T-cell (primary cell): ENCODE results near the gene COQ2. TPM values are rescaled to one million over a fixed set of nuclear protein-coding genes. Genes with fewer than 3 reads are reported as not detected.

Source experiments
- ATAC-seq, 4 experiments: fragments of 200-7000 bp in 3 of 4; fragments of 150-1000 bp in 1 of 4; cut with Tn5 transposase; replicated peaks in 1 of 4; 1 replicate in 3 of 4; 2 replicates in 1 of 4; pipeline ENCODE4 v1.10.0; 2021; ENCODE audit warnings: moderate library complexity in 3 of 4, mild to moderate bottlenecking in 2 of 4, moderate number of reproducible peaks in 1 of 4
- CTCF ChIA-PET, 2 donors: fragments of 300-600 bp; sonication (Branson Sonifier 250); formaldehyde crosslinking; loops; one replicate each; lab custom pipeline; 2022; ENCODE audit warnings: antibody characterized with exemption in 2 of 2; lab: Charles Lee
- POLR2A ChIA-PET, 2 donors: fragments of 300-600 bp; sonication (Branson Sonifier 250); formaldehyde crosslinking; loops; one replicate each; lab custom pipeline; 2022; ENCODE audit warnings: antibody characterized with exemption in 2 of 2; lab: Charles Lee
- DNase-seq, 35 experiments: peaks; one replicate each; pipeline versions ENCODE4 v3.0.0 to v3.0.0-alpha.2; 2013 to 2023
- H3K27ac ChIP-seq: one replicate; pipeline ENCODE4 v1.5.1; 2013; ENCODE audit warnings: low read length
- H3K27me3 ChIP-seq, 2 experiments: replicated peaks in 1 of 2; 1 replicate in 1 of 2; 2 replicates in 1 of 2; pipeline versions ENCODE4 v1.6.1 to v1.7.0; 2013; ENCODE audit warnings: low read length in 1 of 2, mixed read lengths in 1 of 2; ENCODE audit not compliant: control insufficient read depth in 2 of 2, insufficient read depth in 2 of 2; ENCODE audit errors: extremely low read depth in 1 of 2
- H3K36me3 ChIP-seq, 2 donors: 1 replicate in 1 of 2; 2 replicates in 1 of 2; pipeline versions ENCODE4 v1.6.1 to v1.7.0; 2013; ENCODE audit warnings: low read length in 1 of 2; ENCODE audit not compliant: control insufficient read depth in 2 of 2, insufficient read depth in 1 of 2; ENCODE audit errors: extremely low read depth in 1 of 2
- H3K4me1 ChIP-seq, 2 experiments: 1 replicate in 1 of 2; 2 replicates in 1 of 2; pipeline versions ENCODE4 v1.6.1 to v1.7.0; 2013; ENCODE audit warnings: low read length in 2 of 2, mixed read lengths in 1 of 2; ENCODE audit not compliant: insufficient read depth in 2 of 2, control insufficient read depth in 1 of 2; ENCODE audit errors: extremely low read depth in 1 of 2
- H3K4me3 ChIP-seq, 2 donors: 1 replicate in 1 of 2; 2 replicates in 1 of 2; pipeline versions ENCODE4 v1.5.1 to v1.7.0; 2013; ENCODE audit warnings: mild to moderate bottlenecking in 2 of 2, low read length in 1 of 2, moderate library complexity in 1 of 2; ENCODE audit not compliant: control insufficient read depth in 1 of 2; ENCODE audit errors: extremely low read depth in 1 of 2
- H3K9me3 ChIP-seq: 2 replicates; pipeline ENCODE4 v1.7.0; 2013
- H3K27ac Mint-ChIP-seq, 2 donors: one replicate each; pipeline ENCODE4 v1.8.0; 2020 to 2021; ENCODE audit warnings: mild to moderate bottlenecking in 2 of 2, mixed read lengths in 2 of 2
- H3K27me3 Mint-ChIP-seq, 2 donors: one replicate each; pipeline ENCODE4 v1.8.0; 2021 to 2022; ENCODE audit warnings: mixed read lengths in 2 of 2
- H3K36me3 Mint-ChIP-seq: one replicate; pipeline ENCODE4 v1.8.0; 2021; ENCODE audit warnings: mixed read lengths
- H3K4me1 Mint-ChIP-seq, 3 donors: one replicate each; pipeline ENCODE4 v1.8.0; 2020 to 2022; ENCODE audit warnings: mixed read lengths in 3 of 3, mild to moderate bottlenecking in 1 of 3
- H3K4me3 Mint-ChIP-seq, 3 donors: one replicate each; pipeline ENCODE4 v1.8.0; 2020 to 2022; ENCODE audit warnings: mild to moderate bottlenecking in 3 of 3, mixed read lengths in 3 of 3, moderate library complexity in 3 of 3
- H3K9me3 Mint-ChIP-seq, 3 donors: one replicate each; pipeline ENCODE4 v1.8.0; 2020 to 2022; ENCODE audit warnings: mixed read lengths in 3 of 3
- WGBS: methylation state at CpG from one replicate; pipeline ENCODE4 v1.1.5; 2013; ENCODE audit warnings: missing lambda C conversion rate; ENCODE audit not compliant: insufficient coverage; 5-methylcytosine and 5-hydroxymethylcytosine counted together
- total RNA-seq, 35 experiments: library from RNA in 6 of 35; stranded (reverse) in 6 of 35; fragments of 120-200 nt in 1 of 35; gene quantifications; one replicate each; pipeline versions ENCODE4 v1.2.1 to v1.2.4 and lab custom pipeline; 2013 to 2026

Gene COQ2
- total RNA-seq, 5 donors from 2014 or later (not counting 1 experiment from before 2014, with no cell fraction given) = 4.7 to 9.7 (median 6.2) TPM

GRCh38 chr4:83230928-83231327 is 53.7 kb downstream of the COQ2 start:
- peak overlapping the region in 1 of 3 donors; percentile 13 for H3K4me3 Mint-ChIP-seq
- H3K27me3 Mint-ChIP-seq = no peaks in the 10 kb centered on the region
- POLR2A ChIA-PET = no interaction called here
- H3K36me3 Mint-ChIP-seq = no peaks in the 10 kb centered on the region
- Histone ChIP-seq H3K27me3 (no peaks in the 10 kb centered on the region), H3K36me3 (no peaks in the 10 kb centered on the region), H3K27ac (no peak overlapping the region), H3K4me1 (peaks cover 18 to 25% of the 10 kb centered on the region in 2 experiments), H3K9me3 (no peaks in the 10 kb centered on the region), H3K4me3 (no peak overlapping the region)
- WGBS = no CpG with 5 or more reads among the region's 3 CpGs
- peaks cover 41 to 45% (median 43%) of the 10 kb centered on the region in 3 donors for H3K4me1 Mint-ChIP-seq
- CTCF ChIA-PET = no interaction called here
- DNase-seq (no peak), ATAC-seq (no peak)
- H3K9me3 Mint-ChIP-seq = no peaks in the 10 kb centered on the region
- H3K27ac Mint-ChIP-seq = peak overlapping the region in 1 of 2 donors; percentile 63

- H3K4me3 ChIP-seq = no peak overlapping the region
- no peak overlapping the region for H3K4me3 Mint-ChIP-seq
- DNase-seq = no peak
- H3K27me3 Mint-ChIP-seq = no peaks in the 10 kb centered on the region
- H3K4me1 Mint-ChIP-seq = peaks cover 34 to 41% (median 37%) of the 10 kb centered on the region in 3 donors
- H3K27me3 ChIP-seq = no peaks in the 10 kb centered on the region
- no peaks in the 10 kb centered on the region for H3K9me3 ChIP-seq
- no peak overlapping the region for H3K27ac Mint-ChIP-seq
- H3K9me3 Mint-ChIP-seq = no peaks in the 10 kb centered on the region
- WGBS = 100% methylated on average over 2 of the region's 3 CpGs
- no peaks in the 10 kb centered on the region for H3K36me3 Mint-ChIP-seq
- no peak for ATAC-seq
- peaks cover 14 to 18% of the 10 kb centered on the region in 2 experiments for H3K4me1 ChIP-seq
- CTCF ChIA-PET = interaction anchor here in 1 of 2 donors (1.0 to 1.2 kb wide), 2 partner anchors 17 to 120 kb away, joined by 3 read pairs; no protein-coding TSS in a partner anchor
- no peaks in the 10 kb centered on the region for H3K36me3 ChIP-seq
- no peak overlapping the region for H3K27ac ChIP-seq
- POLR2A ChIA-PET = no interaction called here
Measured at GRCh38 chr4:83229791-83230190, 54.8 kb downstream of the COQ2 start.

GRCh38 chr4:83228231-83228630 is 56.4 kb downstream of the COQ2 start:
- Histone ChIP-seq H3K4me1 (peaks cover 12 to 22% of the 10 kb centered on the region in 2 experiments), H3K27me3 (no peaks in the 10 kb centered on the region), H3K36me3 (no peaks in the 10 kb centered on the region), H3K4me3 (no peak overlapping the region), H3K9me3 (no peaks in the 10 kb centered on the region), H3K27ac (no peak overlapping the region)
- Mint-ChIP-seq H3K27me3 (no peaks in the 10 kb centered on the region), H3K36me3 (no peaks in the 10 kb centered on the region), H3K27ac (no peak overlapping the region), H3K4me1 (peaks cover 40 to 48% (median 42%) of the 10 kb centered on the region in 3 donors), H3K4me3 (no peak overlapping the region), H3K9me3 (no peaks in the 10 kb centered on the region)
- ChIA-PET CTCF (no interaction called here), POLR2A (no interaction called here)
- ATAC-seq = no peak
- no peak for DNase-seq
- WGBS = no CpG with 5 or more reads among the region's 1 CpG

- Histone ChIP-seq H3K4me3 (no peak overlapping the region), H3K27me3 (no peaks in the 10 kb centered on the region), H3K36me3 (no peaks in the 10 kb centered on the region), H3K4me1 (peaks cover 10 to 18% of the 10 kb centered on the region in 2 experiments), H3K9me3 (no peaks in the 10 kb centered on the region), H3K27ac (no peak overlapping the region)
- CTCF ChIA-PET = no interaction called here
- WGBS = no CpG with 5 or more reads among the region's 6 CpGs
- Mint-ChIP-seq H3K4me3 (no peak overlapping the region), H3K36me3 (no peaks in the 10 kb centered on the region), H3K27me3 (no peaks in the 10 kb centered on the region), H3K9me3 (no peaks in the 10 kb centered on the region), H3K27ac (peak overlapping the region in 1 of 2 donors; percentile 16), H3K4me1 (peaks cover 33 to 50% (median 33%) of the 10 kb centered on the region in 3 donors)
- POLR2A ChIA-PET = interaction anchor here in 1 of 2 donors (0.6 kb wide), 1 partner anchor 9 kb away, joined by 4 read pairs; no protein-coding TSS in a partner anchor
- ATAC-seq (no peak), DNase-seq (no peak)
Measured at GRCh38 chr4:83224502-83225197, 59.9 kb downstream of the COQ2 start.

GRCh38 chr4:83223781-83224180 is 60.8 kb downstream of the COQ2 start:
- H3K4me1 Mint-ChIP-seq = peaks cover 42 to 59% (median 42%) of the 10 kb centered on the region in 3 donors
- ChIA-PET CTCF (no interaction called here), POLR2A (no interaction called here)
- H3K36me3 Mint-ChIP-seq = no peaks in the 10 kb centered on the region
- Histone ChIP-seq H3K27me3 (no peaks in the 10 kb centered on the region), H3K36me3 (no peaks in the 10 kb centered on the region), H3K4me1 (peaks cover 19 to 25% of the 10 kb centered on the region in 2 experiments), H3K9me3 (no peaks in the 10 kb centered on the region), H3K4me3 (no peak overlapping the region), H3K27ac (no peak overlapping the region)
- H3K27ac Mint-ChIP-seq = no peak overlapping the region
- no peak overlapping the region for H3K4me3 Mint-ChIP-seq
- H3K9me3 Mint-ChIP-seq = no peaks in the 10 kb centered on the region
- DNase-seq = no peak
- ATAC-seq = no peak
- no peaks in the 10 kb centered on the region for H3K27me3 Mint-ChIP-seq
- no CpG with 5 or more reads among the region's 3 CpGs for WGBS

GRCh38 chr4:83221897-83222441 is 62.6 kb downstream of the COQ2 start:
- DNase-seq (no peak), ATAC-seq (no peak)
- 96% methylated on average over 4 of the region's 6 CpGs for WGBS
- no peak overlapping the region for H3K4me3 Mint-ChIP-seq
- H3K27ac Mint-ChIP-seq = no peak overlapping the region
- Histone ChIP-seq H3K9me3 (no peaks in the 10 kb centered on the region), H3K36me3 (no peaks in the 10 kb centered on the region), H3K27ac (no peak overlapping the region), H3K27me3 (no peaks in the 10 kb centered on the region), H3K4me3 (no peak overlapping the region), H3K4me1 (peaks cover 34 to 42% of the 10 kb centered on the region in 2 experiments)
- no peaks in the 10 kb centered on the region for H3K9me3 Mint-ChIP-seq
- no peaks in the 10 kb centered on the region for H3K27me3 Mint-ChIP-seq
- peaks cover 60 to 77% (median 60%) of the 10 kb centered on the region in 3 donors for H3K4me1 Mint-ChIP-seq
- ChIA-PET POLR2A (interaction anchor here in 1 of 2 donors (0.5 kb wide), 1 partner anchor 71 kb away, joined by 10 read pairs; no protein-coding TSS in a partner anchor), CTCF (interaction anchor here (0.5 to 0.6 kb wide), 2 partner anchors 19 to 96 kb away, joined by 3 to 4 read pairs; no protein-coding TSS in a partner anchor)
- H3K36me3 Mint-ChIP-seq = no peaks in the 10 kb centered on the region
